Astrocyte (in vitro differentiated cells and primary cell): ENCODE results near the gene NSUN5. TPM values are rescaled to one million over a fixed set of nuclear protein-coding genes. Genes with fewer than 3 reads are reported as not detected.

Experiments
- total RNA-seq: library from RNA; stranded (reverse); gene quantifications from 2 replicates; pipeline ENCODE4 v1.2.1, GENCODE V29; 2021

The NSUN5 gene
- total RNA-seq, 1 donor from 2014 or later = 27.6 TPM

Other genes with a start within 250 kb of the NSUN5 start
- not detected in 2 replicates for gene SPDYE9, start 222.8 kb downstream of the NSUN5 start, total RNA-seq
- gene TRIM50, start 19.3 kb upstream of the NSUN5 start, total RNA-seq = not detected in 2 replicates
- gene FKBP6, start 19.3 kb upstream of the NSUN5 start, total RNA-seq = not detected in 2 replicates
- gene FZD9, start 125.0 kb upstream of the NSUN5 start, total RNA-seq = 1.5 and 1.7 TPM in 2 replicates
- 61.0 and 62.5 TPM in 2 replicates for gene BAZ1B, start 213.5 kb upstream of the NSUN5 start, total RNA-seq
- 27.6 and 30.1 TPM in 2 replicates for gene BCL7B, start 248.9 kb upstream of the NSUN5 start, total RNA-seq